Thoracic aorta (tissue), 2 donors: ENCODE measurements around the gene NSRP1. TPM values are rescaled to one million over a fixed set of nuclear protein-coding genes. Genes with fewer than 3 reads are reported as not detected.

ENCODE experiments used
- ATAC-seq: fragments of 150-250 bp; one replicate; pipeline ENCODE4 v1.8.0; 2017; ENCODE audit warnings: low read depth; ENCODE audit not compliant: insufficient number of reproducible peaks, low FRiP score
- DNase-seq: peaks from one replicate; pipeline ENCODE4 v3.0.0-alpha.2; 2020; ENCODE audit warnings: low spot score
- H3K27ac ChIP-seq, 2 donors: fragments of 200-600 bp; sonication (generic); 1 replicate in 1 of 2; 2 replicates in 1 of 2; pipeline ENCODE4 v1.5.1; 2016; ENCODE audit warnings: mild to moderate bottlenecking in 2 of 2, moderate library complexity in 2 of 2
- H3K27me3 ChIP-seq: fragments of 200-600 bp; sonication (generic); replicated peaks from 2 replicates; pipeline ENCODE4 v1.6.0; 2016; ENCODE audit warnings: mild to moderate bottlenecking; ENCODE audit not compliant: insufficient read depth
- H3K36me3 ChIP-seq: fragments of 200-600 bp; sonication (generic); one replicate; pipeline ENCODE4 v1.5.1; 2016
- H3K4me1 ChIP-seq, 2 donors: fragments of 200-600 bp; sonication (generic); 1 replicate in 1 of 2; 2 replicates in 1 of 2; pipeline versions ENCODE4 v1.5.1 to v1.6.0; 2016; ENCODE audit warnings: low read depth in 2 of 2, mild to moderate bottlenecking in 1 of 2; ENCODE audit not compliant: control insufficient read depth in 1 of 2
- H3K4me3 ChIP-seq: fragments of 200-600 bp; sonication (generic); 2 replicates; pipeline ENCODE4 v1.5.1; 2016; ENCODE audit warnings: mild to moderate bottlenecking
- H3K9me3 ChIP-seq: fragments of 200-600 bp; sonication (generic); 2 replicates; pipeline ENCODE4 v1.5.1; 2016
- CTCF ChIP-seq: fragments of 200-600 bp; sonication (generic); IDR thresholded peaks from one replicate; pipeline ENCODE4 v1.5.1; 2019; ENCODE audit warnings: antibody characterized with exemption
- total RNA-seq, 2 donors: library from RNA; depleted of rRNA; stranded (reverse); fragments of >200 nt; gene quantifications; one replicate each; pipeline versions ENCODE4 v1.1.0 to v1.2.3, GENCODE V29; 2016

NSRP1 gene
- total RNA-seq, 2 donors from 2014 or later: 32.9 to 58.3 TPM

- H3K9me3 ChIP-seq: no peaks in the 10 kb centered on the region
- TF ChIP-seq CTCF: no peak
- peaks cover 7% of the 10 kb centered on the region for H3K36me3 ChIP-seq
- DNase-seq (no peak), ATAC-seq (no peak)
- peaks cover 5 to 15% of the 10 kb centered on the region in 2 donors for H3K4me1 ChIP-seq
- no peak overlapping the region for H3K27ac ChIP-seq
- H3K4me3 ChIP-seq: no peak overlapping the region
- H3K27me3 ChIP-seq: no peaks in the 10 kb centered on the region
These were observed 42.4 kb downstream of the NSRP1 start for GRCh38 chr17:30158896-30159625.

GRCh38 chr17:30160419-30161172, 44.0 kb downstream of the NSRP1 start:
- peaks cover 5 to 15% of the 10 kb centered on the region in 2 donors for H3K4me1 ChIP-seq
- H3K27me3 ChIP-seq: no peaks in the 10 kb centered on the region
- peaks cover 9% of the 10 kb centered on the region for H3K36me3 ChIP-seq
- no peak overlapping the region for H3K27ac ChIP-seq
- no peak overlapping the region for H3K4me3 ChIP-seq
- ATAC-seq (no peak), DNase-seq (no peak)
- no peak for TF ChIP-seq CTCF
- H3K9me3 ChIP-seq: no peaks in the 10 kb centered on the region

- H3K4me3 ChIP-seq: no peak overlapping the region
- H3K4me1 ChIP-seq: peaks cover 5 to 15% of the 10 kb centered on the region in 2 donors
- no peaks in the 10 kb centered on the region for H3K27me3 ChIP-seq
- no peaks in the 10 kb centered on the region for H3K9me3 ChIP-seq
- DNase-seq (no peak), ATAC-seq (no peak)
- no peak overlapping the region for H3K27ac ChIP-seq
- TF ChIP-seq CTCF: no peak
- H3K36me3 ChIP-seq: peaks cover 9% of the 10 kb centered on the region
These were observed 45.0 kb downstream of the NSRP1 start for GRCh38 chr17:30161601-30162000.

- Histone ChIP-seq H3K27me3 (no peaks in the 10 kb centered on the region), H3K27ac (no peak overlapping the region), H3K36me3 (peaks cover 14% of the 10 kb centered on the region), H3K4me3 (no peak overlapping the region), H3K9me3 (no peaks in the 10 kb centered on the region), H3K4me1 (peaks cover 5 to 15% of the 10 kb centered on the region in 2 donors)
- TF ChIP-seq CTCF: no peak
- DNase-seq (no peak), ATAC-seq (no peak)
These were observed 47.9 kb downstream of the NSRP1 start for GRCh38 chr17:30164531-30164930.

GRCh38 chr17:30165147-30165546, 48.5 kb downstream of the NSRP1 start:
- H3K27ac ChIP-seq: no peak overlapping the region
- H3K9me3 ChIP-seq: no peaks in the 10 kb centered on the region
- no peak for DNase-seq
- H3K27me3 ChIP-seq: no peaks in the 10 kb centered on the region
- TF ChIP-seq CTCF: no peak
- ATAC-seq: no peak
- H3K36me3 ChIP-seq: peaks cover 12% of the 10 kb centered on the region
- H3K4me1 ChIP-seq: peaks cover 5 to 15% of the 10 kb centered on the region in 2 donors
- H3K4me3 ChIP-seq: no peak overlapping the region
